Measurements from ENCODE around the gene ACOT4.
"Not testable (repeated sequence)": the region's sequence is repeated elsewhere in the genome, so short reads cannot be mapped to it uniquely, and the experiment has no call there.

GRCh38 chr14:73590673-73591004 lies 1.0 kb upstream of the ACOT4 start:
- TF ChIP-seq, protein P1, sequence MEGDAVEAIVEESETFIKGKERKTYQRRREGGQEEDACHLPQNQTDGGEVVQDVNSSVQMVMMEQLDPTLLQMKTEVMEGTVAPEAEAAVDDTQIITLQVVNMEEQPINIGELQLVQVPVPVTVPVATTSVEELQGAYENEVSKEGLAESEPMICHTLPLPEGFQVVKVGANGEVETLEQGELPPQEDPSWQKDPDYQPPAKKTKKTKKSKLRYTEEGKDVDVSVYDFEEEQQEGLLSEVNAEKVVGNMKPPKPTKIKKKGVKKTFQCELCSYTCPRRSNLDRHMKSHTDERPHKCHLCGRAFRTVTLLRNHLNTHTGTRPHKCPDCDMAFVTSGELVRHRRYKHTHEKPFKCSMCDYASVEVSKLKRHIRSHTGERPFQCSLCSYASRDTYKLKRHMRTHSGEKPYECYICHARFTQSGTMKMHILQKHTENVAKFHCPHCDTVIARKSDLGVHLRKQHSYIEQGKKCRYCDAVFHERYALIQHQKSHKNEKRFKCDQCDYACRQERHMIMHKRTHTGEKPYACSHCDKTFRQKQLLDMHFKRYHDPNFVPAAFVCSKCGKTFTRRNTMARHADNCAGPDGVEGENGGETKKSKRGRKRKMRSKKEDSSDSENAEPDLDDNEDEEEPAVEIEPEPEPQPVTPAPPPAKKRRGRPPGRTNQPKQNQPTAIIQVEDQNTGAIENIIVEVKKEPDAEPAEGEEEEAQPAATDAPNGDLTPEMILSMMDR (IDR thresholded peaks at IDR 0.05; ENCODE audit: extremely low read depth in 1 of 2, insufficient read depth in 1 of 2, low read depth in 1 of 2, low read length in 2 of 2): not testable (repeated sequence)
- TF ChIP-seq POLR2A (IDR thresholded peaks at IDR 0.05; ENCODE audit: low read depth, low read length); EZH2 (IDR thresholded peaks at IDR 0.05; ENCODE audit: borderline replicate concordance, low read depth, low read length, severe bottlenecking): not testable (repeated sequence)
- TF ChIP-seq, protein P2, sequence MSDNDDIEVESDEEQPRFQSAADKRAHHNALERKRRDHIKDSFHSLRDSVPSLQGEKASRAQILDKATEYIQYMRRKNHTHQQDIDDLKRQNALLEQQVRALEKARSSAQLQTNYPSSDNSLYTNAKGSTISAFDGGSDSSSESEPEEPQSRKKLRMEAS (IDR thresholded peaks at IDR 0.05; ENCODE audit: insufficient read depth, insufficient read length): not testable (repeated sequence)
